Stimulated activated CD4-positive, alpha-beta T cell treated with anti-CD3 and anti-CD28 coated beads, TNF-alpha, amount 100 ng/mL, for 1 hour (primary cell): ENCODE measurements around the gene REG1A.

Source experiments
- DNase-seq, 3 donors: peaks; one replicate each; pipeline ENCODE4 v3.0.0-alpha.2; 2020; ENCODE audit warnings: low read depth in 3 of 3, low spot score in 1 of 3

REG1A gene

DNA sequence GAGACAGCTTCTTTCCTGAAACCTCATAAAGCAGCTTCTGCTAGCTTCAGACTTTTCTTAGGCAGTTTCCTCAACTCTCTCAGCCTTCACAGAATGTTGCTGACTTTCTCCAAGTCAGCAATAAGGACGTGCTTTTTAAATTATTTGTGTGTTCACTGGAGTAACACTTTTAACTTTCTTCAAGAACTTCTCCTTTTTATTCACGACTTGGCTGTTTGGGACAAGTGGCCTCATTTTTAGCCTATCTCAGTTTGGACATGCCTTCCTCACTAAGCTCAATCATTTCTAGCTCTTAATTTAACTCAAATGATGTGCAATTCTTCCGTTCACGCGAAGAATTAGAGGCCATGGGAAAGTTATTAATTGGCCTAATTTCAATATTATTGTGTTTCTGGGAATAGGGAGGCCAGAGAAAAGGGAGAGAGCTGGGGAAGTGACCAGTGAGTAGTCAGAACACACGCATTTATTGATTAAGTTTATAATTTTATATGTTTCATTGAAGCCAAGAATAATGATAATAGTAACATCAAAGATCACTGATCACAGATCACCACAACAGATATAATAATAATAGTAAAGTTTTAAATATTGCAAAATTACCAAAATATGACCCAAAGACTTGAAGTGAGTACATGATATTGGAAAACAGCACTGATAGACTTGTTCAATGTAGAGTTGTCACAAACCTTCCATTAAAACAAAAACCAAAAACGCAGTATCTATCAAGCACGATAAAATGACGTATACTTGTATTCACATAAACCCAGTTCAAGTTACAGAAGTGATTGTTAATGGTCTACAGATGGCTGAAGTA is 4.8 kb downstream of the REG1A start:
- DNase-seq, result no peak

DNA sequence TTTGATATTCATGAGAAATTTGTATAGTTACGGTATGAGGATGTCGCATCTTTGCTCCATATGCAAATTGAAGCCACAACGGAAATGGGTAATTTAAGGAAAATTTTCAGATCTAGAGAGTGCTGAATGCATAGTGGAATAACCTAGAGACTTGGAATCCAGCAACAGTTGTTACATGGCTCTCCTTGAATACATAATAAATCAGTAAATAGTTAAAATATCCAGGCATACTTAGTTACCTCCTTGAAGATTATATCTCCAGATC is 5.4 kb downstream of the REG1A start:
- no peak for DNase-seq

GRCh38 chr2:79128406-79128805 is 8.1 kb downstream of the REG1A start:
- DNase-seq, result no peak

GRCh38 chr2:79129260-79129659 is 9.0 kb downstream of the REG1A start:
- DNase-seq, result no peak

DNA sequence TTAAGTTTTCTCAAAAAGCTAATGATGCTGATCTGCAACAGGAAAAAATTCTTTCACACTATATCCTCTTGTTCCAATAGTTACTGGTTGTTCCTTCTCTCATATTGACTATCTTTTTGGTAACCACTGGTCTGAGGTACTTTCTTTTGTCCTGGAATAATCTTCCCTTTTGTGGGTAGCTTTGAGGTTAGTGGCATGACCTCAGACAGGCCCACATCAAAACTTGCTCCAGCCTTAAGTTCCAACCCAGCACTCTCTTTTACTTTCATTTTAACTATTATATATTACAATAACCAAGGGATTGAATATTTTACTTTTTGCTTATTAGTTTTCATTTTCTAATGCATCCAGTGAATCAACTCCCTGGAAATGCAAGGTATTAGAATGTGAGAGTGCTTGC is 9.5 kb downstream of the REG1A start:
- DNase-seq, result no peak

GRCh38 chr2:79131687-79132086 is 11.4 kb downstream of the REG1A start:
- DNase-seq, result no peak

DNA sequence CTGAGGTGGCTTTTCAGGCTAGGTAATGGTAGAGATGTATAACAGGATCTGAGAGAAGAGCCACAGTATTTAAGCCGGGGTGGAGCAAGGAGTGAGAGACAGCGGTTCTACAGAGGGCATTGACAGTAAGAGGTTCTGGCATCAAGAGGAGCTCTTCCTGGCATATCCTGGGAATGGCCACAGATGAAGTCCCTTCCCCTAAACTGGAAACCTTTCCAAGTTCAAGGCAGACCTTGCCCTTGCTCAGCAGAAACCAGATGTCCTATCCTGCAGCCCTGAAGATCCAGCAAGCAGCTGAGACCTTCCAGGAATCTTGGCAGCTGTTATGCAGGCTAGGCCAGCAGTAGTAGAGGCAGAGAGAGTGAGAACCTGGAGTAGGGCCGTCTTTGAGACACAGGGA is 18.1 kb downstream of the REG1A start:
- no peak for DNase-seq

DNA sequence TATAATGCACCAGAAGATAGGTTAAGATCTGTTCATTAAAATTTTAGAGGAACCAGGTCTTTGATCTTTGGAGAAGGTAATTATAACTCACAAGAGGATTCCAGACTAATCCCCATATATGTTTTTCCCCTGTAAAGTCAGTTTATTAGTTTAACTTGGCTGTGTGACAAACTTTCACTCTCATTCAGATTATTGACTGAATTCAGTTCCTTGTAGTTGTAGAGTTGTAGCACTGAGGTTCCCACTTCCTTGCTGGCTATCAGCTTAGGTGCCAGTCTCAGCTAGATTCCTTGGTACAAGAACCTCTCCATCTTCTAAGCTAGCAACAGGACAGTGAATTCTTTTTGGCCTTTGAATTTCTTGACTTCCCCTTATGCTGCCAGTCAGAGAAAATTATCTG is 19.1 kb downstream of the REG1A start:
- DNase-seq, result no peak

- no peak for DNase-seq
These were observed 35.7 kb downstream of the REG1A start for GRCh38 chr2:79155826-79156476.

- no peak for DNase-seq
These were observed 38.7 kb downstream of the REG1A start for GRCh38 chr2:79159030-79159429.

DNA sequence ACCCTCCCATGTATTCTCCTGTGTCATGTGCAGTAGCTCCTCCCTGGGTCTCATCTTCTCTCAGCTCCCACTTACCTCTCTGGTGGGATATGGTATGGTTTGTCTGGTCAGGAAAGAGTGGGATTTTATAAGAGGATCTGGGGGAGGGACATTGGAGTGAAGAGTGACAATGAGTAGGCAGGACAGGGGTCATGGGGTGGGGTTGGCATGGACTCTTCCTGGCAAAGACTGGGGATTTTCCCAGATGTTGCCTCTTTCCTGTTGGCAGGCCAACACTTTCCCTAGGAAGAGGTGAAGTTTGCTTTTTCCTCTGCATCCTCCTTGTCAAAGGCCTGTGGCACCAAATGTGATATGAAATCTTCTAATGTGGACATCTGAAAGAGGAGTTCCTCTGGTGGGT is 39.4 kb downstream of the REG1A start, which contains the start of gene REG3A:
REG3A (minus strand) TSS at position 101 of the 400 bp plus-strand sequence. CDS start 348 bp downstream, outside the sequence.
- DNase-seq, result no peak

GRCh38 chr2:79162132-79162531 is 41.8 kb downstream of the REG1A start:
- no peak for DNase-seq

DNA sequence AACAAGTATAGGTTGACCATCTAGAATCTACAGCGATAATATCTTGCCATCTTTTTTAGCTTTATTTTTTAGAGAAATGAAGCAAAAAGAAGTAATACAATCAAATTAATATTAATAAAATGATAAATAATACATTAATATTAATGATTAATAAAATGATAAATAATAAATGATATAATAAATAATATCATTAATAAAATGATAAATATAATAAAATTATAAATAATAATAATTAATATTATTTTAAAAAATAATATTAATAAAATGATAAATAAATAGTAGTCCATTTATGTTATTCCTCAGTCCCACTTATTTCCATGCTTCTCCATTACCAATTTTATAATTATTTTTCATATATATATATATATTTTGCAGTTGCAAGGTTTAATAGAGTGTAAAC is 42.5 kb downstream of the REG1A start:
- no peak for DNase-seq

- no peak for DNase-seq
These were observed 51.2 kb downstream of the REG1A start for GRCh38 chr2:79171348-79171958.
